ENCODE measurements around the gene ZFYVE28. TPM values are rescaled to one million over a fixed set of nuclear protein-coding genes. Genes with fewer than 3 reads are reported as not detected.

Gene ZFYVE28
- total RNA-seq, 1 donor from 2014 or later, result 5.9 TPM

- DNase-seq, result no peak
- Mint-ChIP-seq H3K36me3 (ENCODE audit: low read depth) (no peaks in the 10 kb centered on the region), H3K9me3 (no peaks in the 10 kb centered on the region), H3K4me1 (no peaks in the 10 kb centered on the region), H3K27me3 (no peaks in the 10 kb centered on the region), H3K27ac (no peak overlapping the region), H3K4me3 (no peak overlapping the region)
- intact Hi-C loops (cut with micrococcal nuclease), result no loop called here
- ChIA-PET POLR2A (interaction anchor here (1.5 kb wide), 1 partner anchor 8 kb away, joined by 3 read pairs; no protein-coding TSS in a partner anchor), CTCF (no interaction called here)
- no peak for ATAC-seq (ENCODE audit: low read depth)
- TF ChIP-seq CTCF (IDR thresholded peaks at IDR 0.05), result no peak
Observed at GRCh38 chr4:2271279-2272025, 147.0 kb downstream of the ZFYVE28 start.

GRCh38 chr4:2270341-2271165 lies 147.9 kb downstream of the ZFYVE28 start:
- POLR2A ChIA-PET, result interaction anchor here (1.5 kb wide), 1 partner anchor 9 kb away, joined by 3 read pairs; no protein-coding TSS in a partner anchor
- H3K27ac Mint-ChIP-seq, result no peak overlapping the region
- intact Hi-C loops (cut with micrococcal nuclease), result no loop called here
- H3K27me3 Mint-ChIP-seq, result no peaks in the 10 kb centered on the region
- no peak overlapping the region for H3K4me3 Mint-ChIP-seq
- ATAC-seq (ENCODE audit: low read depth) (no peak), DNase-seq (no peak)
- CTCF ChIA-PET, result no interaction called here
- TF ChIP-seq CTCF (IDR thresholded peaks at IDR 0.05), result no peak
- H3K36me3 Mint-ChIP-seq (ENCODE audit: low read depth), result no peaks in the 10 kb centered on the region
- H3K4me1 Mint-ChIP-seq, result no peaks in the 10 kb centered on the region
- H3K9me3 Mint-ChIP-seq, result no peaks in the 10 kb centered on the region

GRCh38 chr4:2269618-2270163 lies 148.8 kb downstream of the ZFYVE28 start:
- Mint-ChIP-seq H3K27me3 (no peaks in the 10 kb centered on the region), H3K36me3 (ENCODE audit: low read depth) (no peaks in the 10 kb centered on the region), H3K27ac (no peak overlapping the region), H3K4me1 (no peaks in the 10 kb centered on the region), H3K4me3 (no peak overlapping the region), H3K9me3 (no peaks in the 10 kb centered on the region)
- intact Hi-C loops (cut with micrococcal nuclease), result no loop called here
- ChIA-PET CTCF (no interaction called here), POLR2A (no interaction called here)
- DNase-seq (no peak), ATAC-seq (ENCODE audit: low read depth) (no peak)
- no peak for TF ChIP-seq CTCF (IDR thresholded peaks at IDR 0.05)

- ATAC-seq (ENCODE audit: low read depth) (no peak), DNase-seq (no peak)
- Mint-ChIP-seq H3K4me3 (no peak overlapping the region), H3K9me3 (no peaks in the 10 kb centered on the region), H3K36me3 (ENCODE audit: low read depth) (no peaks in the 10 kb centered on the region), H3K4me1 (no peaks in the 10 kb centered on the region), H3K27ac (no peak overlapping the region), H3K27me3 (no peaks in the 10 kb centered on the region)
- TF ChIP-seq CTCF (IDR thresholded peaks at IDR 0.05), result no peak
- ChIA-PET POLR2A (no interaction called here), CTCF (no interaction called here)
- intact Hi-C loops (cut with micrococcal nuclease), result no loop called here
Observed at GRCh38 chr4:2269206-2269531, 149.3 kb downstream of the ZFYVE28 start.

Measured in activated B cell treated with CpG ODN at 0.5 μM for 24 hours (primary cell).